GM21723 (cell line): ENCODE measurements around the gene JAG1.

Experiments
- ATAC-seq: cut with Tn5 transposase; IDR thresholded peaks from one replicate; pipeline ENCODE4 v1.9.1; 2021; ENCODE audit warnings: mild to moderate bottlenecking, moderate library complexity; ENCODE audit not compliant: unreplicated experiment

Gene JAG1

DNA sequence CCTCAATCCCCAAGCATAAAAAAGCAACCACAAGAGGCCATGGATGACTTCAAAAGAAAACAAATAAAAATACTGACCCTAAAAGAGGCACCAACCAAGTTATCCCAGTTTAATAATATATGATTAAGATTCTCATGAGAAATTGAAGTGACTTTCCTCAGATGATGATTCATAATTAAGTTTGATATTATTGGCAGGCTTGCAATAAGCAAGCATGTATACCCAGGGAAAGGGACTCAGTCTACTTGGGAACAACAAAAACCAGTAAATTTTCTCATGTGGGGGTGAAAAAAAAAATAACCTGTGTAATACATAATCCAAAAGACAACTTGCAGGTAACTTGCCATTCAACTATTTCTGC is 19.6 kb downstream of the JAG1 start:
- ATAC-seq, result no peak

DNA sequence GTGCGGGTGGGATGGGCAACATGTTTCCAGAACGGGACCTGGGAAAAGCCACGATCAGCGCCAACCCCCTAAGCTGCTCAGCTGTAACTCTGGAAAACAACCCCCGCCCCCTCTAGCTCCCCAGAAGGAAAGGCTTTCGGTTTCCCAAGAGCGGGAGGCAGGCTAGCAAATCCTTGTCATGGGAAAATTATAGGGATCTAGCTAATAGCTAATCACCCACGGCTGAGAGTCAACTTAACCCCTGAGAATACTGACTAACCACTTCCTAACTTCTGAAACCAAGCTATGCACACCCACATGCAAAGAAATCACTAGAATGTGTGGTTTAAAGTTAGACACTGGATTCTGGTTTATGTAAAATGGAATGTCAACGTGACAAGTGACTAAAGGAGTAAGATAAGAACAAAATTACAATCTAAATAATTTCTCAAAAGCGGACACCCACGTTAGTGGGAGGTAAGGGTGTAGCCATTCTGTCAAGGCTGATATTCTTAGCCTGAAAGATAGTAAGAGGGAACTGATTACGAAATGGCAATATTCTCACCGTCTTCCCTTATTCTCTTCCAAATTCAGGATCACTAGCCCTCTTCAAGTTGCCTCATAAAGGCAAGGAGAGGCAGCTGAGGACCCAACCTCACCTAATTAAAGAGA is 20.1 kb downstream of the JAG1 start:
- no peak for ATAC-seq

DNA sequence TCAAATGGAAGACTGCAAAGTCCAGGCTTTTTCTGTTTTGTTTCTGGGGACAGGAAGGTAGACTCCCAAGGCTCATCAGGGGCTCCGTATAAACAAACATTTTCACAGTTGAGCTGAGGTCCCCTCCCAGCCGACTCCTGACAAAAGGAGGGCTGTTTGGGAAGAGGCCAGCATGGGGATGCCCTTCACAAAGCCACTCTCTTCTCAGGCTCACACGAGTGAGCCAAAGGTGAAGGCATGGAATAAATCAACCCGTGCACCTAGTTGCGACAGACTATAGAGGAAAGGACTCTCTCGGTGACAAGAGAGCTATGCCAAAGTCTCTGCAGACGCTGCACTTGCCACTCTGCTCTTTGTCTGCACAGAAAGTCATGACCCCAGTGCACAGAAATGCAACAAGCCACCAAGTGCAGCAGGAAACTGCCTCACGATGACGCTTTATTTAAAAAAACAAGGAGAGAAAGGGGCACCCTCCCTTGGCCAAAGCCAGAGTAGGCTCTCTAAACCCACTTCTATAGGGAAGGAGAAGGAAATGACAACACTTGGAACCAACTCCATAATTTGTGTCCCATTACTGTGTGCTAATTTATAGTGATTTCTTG is 21.0 kb downstream of the JAG1 start:
- no peak for ATAC-seq

DNA sequence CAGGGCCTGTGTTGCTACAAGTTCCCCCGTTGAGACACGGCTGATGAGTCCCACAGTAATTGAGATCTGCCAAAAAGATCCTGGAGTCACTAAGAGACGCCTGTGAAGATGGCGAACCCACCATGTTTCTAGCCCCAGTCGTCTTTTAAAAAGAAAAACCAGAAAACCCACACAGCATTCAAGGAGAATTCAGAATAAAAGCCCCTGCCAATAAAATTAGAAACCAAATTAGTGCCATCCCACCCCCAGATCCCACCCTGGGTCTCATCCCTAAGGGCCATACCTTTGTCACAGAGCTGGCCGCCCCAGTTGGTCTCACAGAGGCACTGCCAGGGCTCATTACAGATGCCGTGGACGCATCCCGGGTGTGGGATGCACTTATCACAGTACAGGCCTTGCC is 21.6 kb downstream of the JAG1 start:
- no peak for ATAC-seq

DNA sequence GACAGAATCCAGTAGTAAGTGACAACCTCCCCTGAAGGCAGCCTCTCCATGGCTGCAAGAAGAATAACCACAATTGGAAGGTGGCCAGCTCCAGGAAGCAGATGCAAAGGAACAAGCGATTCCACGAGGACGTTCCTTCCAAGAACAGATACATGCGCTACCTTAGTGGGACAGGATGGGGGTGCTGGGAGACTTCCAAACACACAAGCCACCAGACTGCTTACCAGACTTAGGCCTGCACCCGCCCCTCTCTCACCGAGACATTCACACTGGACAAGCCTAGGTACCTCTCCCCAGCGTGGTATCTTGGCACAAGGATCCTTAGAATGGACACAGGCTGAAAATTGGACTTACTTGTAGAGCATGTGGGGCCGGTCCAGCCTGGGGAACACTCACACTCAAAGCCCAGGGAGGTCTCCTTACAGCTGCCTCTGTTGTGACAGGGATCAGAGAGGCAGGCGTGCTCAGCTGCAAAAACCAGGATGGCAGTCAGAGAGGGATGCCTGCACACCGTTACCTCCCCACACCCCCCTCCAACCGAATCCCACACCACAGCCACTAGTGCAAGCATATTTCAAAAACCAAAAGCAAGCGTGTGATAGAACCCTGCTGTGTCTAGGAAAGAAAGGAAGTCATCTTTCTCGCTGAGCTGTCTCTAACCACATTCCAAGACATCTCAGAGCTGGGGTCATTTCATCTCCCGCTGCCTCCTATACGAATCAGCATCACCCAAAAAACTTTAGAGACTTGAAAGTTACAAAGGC is 22.4 kb downstream of the JAG1 start:
- ATAC-seq, result no peak

DNA sequence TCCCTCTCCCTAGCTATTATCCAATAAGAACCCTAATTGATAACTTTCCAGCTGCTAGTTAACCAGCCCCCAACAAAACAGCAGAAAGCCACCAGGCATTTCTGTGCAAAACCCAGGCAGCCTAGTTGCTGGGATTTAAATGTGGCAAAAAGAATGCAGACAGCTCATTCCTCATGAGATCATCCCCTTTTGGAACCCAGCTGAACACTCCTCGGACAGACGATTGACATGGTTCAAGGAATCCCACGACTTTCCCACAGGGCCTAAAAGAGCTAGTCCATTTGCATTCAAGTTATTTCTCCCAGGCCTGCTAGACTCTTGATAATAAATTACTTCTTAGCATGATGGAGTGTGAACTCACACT is 24.0 kb downstream of the JAG1 start:
- no peak for ATAC-seq

- ATAC-seq, result no peak
Measured at GRCh38 chr20:10649080-10649796, 24.6 kb downstream of the JAG1 start.

DNA sequence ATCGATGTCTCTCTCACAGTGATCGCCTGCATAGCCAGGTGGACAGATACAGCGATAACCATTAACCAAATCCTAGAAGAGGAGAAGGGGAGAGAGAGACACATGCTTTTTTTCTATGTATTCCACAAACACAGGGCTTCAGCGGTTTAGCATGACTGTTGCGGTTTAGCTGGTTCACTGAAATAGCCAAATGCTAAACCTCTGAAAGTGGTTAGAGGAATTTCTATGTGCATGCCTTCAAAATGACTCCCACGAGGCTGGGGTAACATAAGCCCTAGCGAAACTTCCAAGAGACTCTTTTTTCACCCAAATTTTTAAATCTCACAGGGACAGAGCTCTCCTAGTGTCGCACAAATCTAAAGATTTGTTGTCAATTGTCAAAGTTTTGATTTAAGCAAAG is 25.1 kb downstream of the JAG1 start:
- no peak for ATAC-seq

DNA sequence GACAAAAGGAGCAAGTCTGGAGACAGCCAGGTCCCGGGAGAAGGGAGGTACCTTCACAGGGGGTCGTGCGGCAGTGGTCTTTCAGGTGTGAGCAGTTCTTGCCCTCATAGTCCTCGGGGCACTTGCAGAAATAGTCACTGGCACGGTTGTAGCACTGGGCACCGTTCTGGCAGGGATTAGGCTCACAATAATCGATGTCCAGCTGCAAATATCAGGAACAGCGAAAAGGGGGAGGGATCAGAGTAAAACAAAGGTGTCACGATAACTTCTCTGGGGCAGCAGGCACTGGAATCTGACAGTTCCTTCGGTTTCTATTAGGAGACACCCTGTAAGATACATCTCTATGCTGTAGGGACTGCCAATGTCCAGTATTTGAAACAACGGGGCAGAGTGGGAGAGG is 25.9 kb downstream of the JAG1 start:
- no peak for ATAC-seq

DNA sequence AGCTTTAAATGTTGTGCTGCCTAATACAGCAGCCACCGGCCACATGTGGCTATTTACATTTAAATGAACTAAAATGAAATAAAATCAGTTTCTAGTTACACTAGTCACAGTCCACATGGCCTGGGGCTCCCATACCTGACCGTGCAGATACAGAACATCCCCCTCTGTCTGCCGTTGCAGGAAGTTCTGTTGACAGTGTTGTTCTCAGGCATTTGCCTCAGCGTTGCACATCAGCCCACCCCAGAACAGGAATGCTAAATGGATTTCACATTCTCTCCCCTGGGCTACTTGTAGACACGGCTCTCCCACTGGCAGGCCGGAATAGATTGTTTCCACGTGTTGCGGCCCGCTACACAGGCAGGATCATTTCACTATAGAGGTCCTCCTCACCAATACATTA is 26.3 kb downstream of the JAG1 start:
- no peak for ATAC-seq

- no peak for ATAC-seq
Measured at GRCh38 chr20:10646886-10647420, 26.8 kb downstream of the JAG1 start.

DNA sequence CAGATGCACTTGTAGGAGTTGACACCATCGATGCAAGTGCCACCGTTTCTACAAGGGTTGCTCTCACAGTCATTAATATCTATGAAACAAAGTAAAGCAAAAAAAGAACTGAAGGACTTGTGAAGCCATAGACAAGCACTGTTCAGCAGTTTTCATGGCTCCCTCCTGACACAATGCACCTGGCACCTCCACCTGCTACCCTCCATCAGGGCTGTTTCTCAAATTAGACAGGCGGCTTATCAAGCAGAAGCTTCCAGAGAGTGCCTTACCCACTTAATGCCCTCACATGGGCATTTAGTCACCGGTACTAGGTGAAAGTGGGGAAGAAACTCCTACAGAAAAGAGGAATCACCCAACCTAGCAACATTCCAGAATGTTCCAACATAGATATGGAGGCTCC is 27.8 kb downstream of the JAG1 start:
- ATAC-seq, result no peak

GRCh38 chr20:10645205-10645570 is 28.6 kb downstream of the JAG1 start:
- no peak for ATAC-seq

- ATAC-seq, result peak; percentile 68
Measured at GRCh38 chr20:10644458-10645204, 29.2 kb downstream of the JAG1 start.

DNA sequence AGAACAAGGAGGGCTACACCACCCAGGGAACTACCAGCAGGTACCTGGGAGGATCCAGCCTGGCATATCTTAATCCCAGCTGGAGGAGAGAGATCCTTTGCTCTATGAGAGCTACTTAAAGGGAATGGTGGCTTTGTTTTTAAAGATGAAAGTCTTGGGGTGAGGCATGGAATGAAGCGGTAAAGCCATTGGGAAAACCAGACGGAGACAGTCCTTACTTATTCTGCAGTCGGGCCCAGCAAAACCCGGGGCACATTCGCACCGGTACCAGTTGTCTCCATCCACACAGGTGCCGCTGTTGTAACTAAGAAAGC is 30.3 kb downstream of the JAG1 start:
- ATAC-seq, result no peak

GRCh38 chr20:10642856-10643559 is 30.8 kb downstream of the JAG1 start:
- ATAC-seq, result no peak

- no peak for ATAC-seq
Measured at GRCh38 chr20:10641893-10642292, 31.9 kb downstream of the JAG1 start.

- ATAC-seq, result no peak
Measured at GRCh38 chr20:10641467-10641866, 32.3 kb downstream of the JAG1 start.

DNA sequence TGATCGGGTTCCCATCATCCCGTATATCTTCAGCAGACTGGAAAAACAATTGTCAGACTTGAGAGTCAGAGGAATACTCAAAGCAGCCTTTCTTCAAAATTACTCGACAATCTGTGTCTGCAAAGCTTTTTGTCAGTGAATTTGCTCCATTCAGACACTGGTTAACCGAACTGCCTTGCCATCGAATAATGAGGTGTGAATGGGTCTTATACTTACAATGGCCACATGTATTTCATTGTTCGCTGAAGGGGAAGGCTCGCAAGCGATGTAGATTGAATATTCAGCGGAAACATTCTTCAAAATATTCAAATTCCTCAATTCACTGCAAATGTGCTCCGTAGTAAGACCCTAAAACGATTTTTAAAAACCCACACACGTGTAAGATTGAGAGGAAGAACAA is 32.9 kb downstream of the JAG1 start:
- no peak for ATAC-seq

DNA sequence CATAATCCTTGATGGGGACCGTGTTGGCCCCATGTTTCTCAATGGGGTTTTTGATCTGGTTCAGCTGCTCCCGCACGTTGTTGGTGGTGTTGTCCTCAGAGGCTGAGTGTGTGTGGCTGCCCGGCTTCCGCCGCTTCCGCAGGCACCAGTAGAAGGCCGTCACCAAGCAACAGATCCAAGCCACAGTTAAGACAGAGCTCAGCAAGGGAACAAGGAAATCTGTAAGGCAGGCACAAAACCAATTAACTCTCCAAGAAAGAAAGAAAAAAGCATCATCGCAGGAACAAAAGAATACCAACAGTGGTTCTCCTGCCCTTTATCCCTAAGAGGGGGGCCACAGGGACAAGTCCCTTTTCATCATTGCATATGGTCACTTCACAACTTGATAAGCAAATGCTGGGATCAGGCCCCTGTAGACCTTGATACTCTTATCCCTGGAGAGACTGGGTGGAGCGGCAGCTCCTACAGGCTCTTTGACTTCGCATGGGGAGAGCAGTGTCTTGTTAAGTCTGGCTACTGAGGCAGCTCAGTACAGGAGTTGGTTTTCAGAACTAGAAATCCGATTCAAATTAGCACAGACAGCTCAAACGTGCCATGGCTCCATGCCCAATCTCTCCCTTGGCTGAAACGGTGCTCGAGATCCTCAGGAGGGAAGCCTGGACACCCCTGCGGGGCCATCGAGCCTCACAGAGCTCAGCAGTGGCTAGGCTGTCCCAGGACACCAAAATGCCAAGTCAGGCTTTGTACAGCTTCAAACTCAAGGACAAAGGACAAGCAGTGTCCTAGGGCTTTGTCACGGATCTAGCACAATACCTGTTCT is 33.9 kb downstream of the JAG1 start:
- no peak for ATAC-seq
